Prostate gland (tissue), 2 donors: ENCODE data around the gene SLC25A48. TPM values are rescaled to one million over a fixed set of nuclear protein-coding genes. Genes with fewer than 3 reads are reported as not detected.

ENCODE experiments used
- DNase-seq: peaks from one replicate; pipeline ENCODE4 v3.0.0-alpha.2; 2019; ENCODE audit warnings: low spot score
- H3K27ac ChIP-seq, 2 donors: fragments of 200-600 bp; sonication (generic); 2 replicates each; pipeline ENCODE4 v1.5.1; 2017 to 2019
- H3K27me3 ChIP-seq: fragments of 200-600 bp; sonication (generic); replicated peaks from 2 replicates; pipeline ENCODE4 v1.5.1; 2019; ENCODE audit not compliant: insufficient read depth
- H3K36me3 ChIP-seq, 2 donors: fragments of 200-600 bp; sonication (generic); 1 replicate in 1 of 2; 2 replicates in 1 of 2; pipeline versions ENCODE4 v1.5.1 to v1.8.1; 2017 to 2019
- H3K4me1 ChIP-seq: fragments of 200-600 bp; sonication (generic); replicated peaks from 2 replicates; pipeline ENCODE4 v1.5.1; 2019
- H3K4me3 ChIP-seq, 2 donors: fragments of 200-600 bp; sonication (generic); 2 replicates each; pipeline ENCODE4 v1.5.1; 2017 to 2019
- H3K9me3 ChIP-seq: fragments of 200-600 bp; sonication (generic); 2 replicates; pipeline ENCODE4 v1.5.1; 2017
- POLR2A ChIP-seq: fragments of 450-650 bp; IDR thresholded peaks from one replicate; pipeline ENCODE4 v1.6.1; 2016; ENCODE audit warnings: antibody characterized with exemption, mild to moderate bottlenecking
- POLR2AphosphoS5 ChIP-seq: sonication (generic); formaldehyde crosslinking; IDR thresholded peaks from one replicate; pipeline ENCODE4 v1.6.1; 2017; ENCODE audit warnings: antibody characterized with exemption
- whole genome bisulfite sequencing: methylation state at CpG from one replicate; pipeline ENCODE4 v1.1.5; 2018; 5-methylcytosine and 5-hydroxymethylcytosine counted together
- intact Hi-C: fragments of 100-400 bp; cut with DNase I; formaldehyde crosslinking; loops from one replicate; pipeline ENCODE4 v1.14.2; 2022
- microRNA-seq: library from miRNA; unstranded; fragments of <30 nt; microRNA quantifications from one replicate; pipeline ENCODE4, GENCODE V29; 2016
- small RNA-seq, 2 donors: library from RNA; depleted of rRNA; stranded (forward); fragments of <200 nt; gene quantifications; one replicate each; pipeline ENCODE3, GENCODE V24; 2016
- total RNA-seq, 2 donors: library from RNA; depleted of rRNA; stranded (reverse); fragments of >200 nt; gene quantifications; one replicate each; pipeline ENCODE4 v1.1.0, GENCODE V29; 2016
- TF ChIP-seq, protein P1 (sequence below), 4 experiments: fragments of 200-600 bp in 2 of 4; fragments of 450-650 bp in 2 of 4; sonication (generic) in 2 of 4; IDR thresholded peaks; 1 replicate in 3 of 4; 2 replicates in 1 of 4; pipeline ENCODE4 v1.5.1; 2016 to 2019; ENCODE audit warnings: antibody characterized with exemption in 4 of 4, mild to moderate bottlenecking in 2 of 4, moderate library complexity in 2 of 4

The SLC25A48 gene
- total RNA-seq, 2 donors from 2014 or later = 0.77 to 0.85 TPM

GRCh38 chr5:135930949-135931295 is 96.5 kb downstream of the SLC25A48 start:
- 50% methylated on average over 18 of the region's 18 CpGs for WGBS

DNA sequence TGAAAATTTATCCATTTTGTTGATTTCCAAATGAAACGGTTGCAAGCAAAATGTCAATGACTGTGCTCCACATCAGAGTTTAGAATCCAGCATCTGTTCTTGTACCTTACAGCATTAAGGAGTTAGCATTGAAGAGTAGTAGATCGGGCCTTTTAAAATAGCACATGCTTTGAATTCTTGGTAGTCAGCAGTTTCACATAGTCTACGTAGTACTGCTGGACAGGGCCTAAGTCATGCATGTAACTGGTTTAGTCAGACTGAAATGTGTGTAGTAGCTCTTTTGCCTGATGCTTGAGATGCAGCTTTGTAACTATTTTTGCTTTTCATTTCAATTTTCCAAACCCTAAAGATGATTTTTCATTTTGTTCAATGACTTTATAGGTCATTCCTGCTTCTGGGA is 100.5 kb downstream of the SLC25A48 start:
- no peak for DNase-seq
- Histone ChIP-seq H3K4me1 (no peaks in the 10 kb centered on the region), H3K27ac (no peak overlapping the region), H3K27me3 (no peaks in the 10 kb centered on the region), H3K4me3 (no peak overlapping the region), H3K9me3 (no peaks in the 10 kb centered on the region), H3K36me3 (no peaks in the 10 kb centered on the region)
- 62% methylated on average over 3 of the region's 3 CpGs for WGBS
- intact Hi-C loops = no loop called here
- TF ChIP-seq, protein P1, sequence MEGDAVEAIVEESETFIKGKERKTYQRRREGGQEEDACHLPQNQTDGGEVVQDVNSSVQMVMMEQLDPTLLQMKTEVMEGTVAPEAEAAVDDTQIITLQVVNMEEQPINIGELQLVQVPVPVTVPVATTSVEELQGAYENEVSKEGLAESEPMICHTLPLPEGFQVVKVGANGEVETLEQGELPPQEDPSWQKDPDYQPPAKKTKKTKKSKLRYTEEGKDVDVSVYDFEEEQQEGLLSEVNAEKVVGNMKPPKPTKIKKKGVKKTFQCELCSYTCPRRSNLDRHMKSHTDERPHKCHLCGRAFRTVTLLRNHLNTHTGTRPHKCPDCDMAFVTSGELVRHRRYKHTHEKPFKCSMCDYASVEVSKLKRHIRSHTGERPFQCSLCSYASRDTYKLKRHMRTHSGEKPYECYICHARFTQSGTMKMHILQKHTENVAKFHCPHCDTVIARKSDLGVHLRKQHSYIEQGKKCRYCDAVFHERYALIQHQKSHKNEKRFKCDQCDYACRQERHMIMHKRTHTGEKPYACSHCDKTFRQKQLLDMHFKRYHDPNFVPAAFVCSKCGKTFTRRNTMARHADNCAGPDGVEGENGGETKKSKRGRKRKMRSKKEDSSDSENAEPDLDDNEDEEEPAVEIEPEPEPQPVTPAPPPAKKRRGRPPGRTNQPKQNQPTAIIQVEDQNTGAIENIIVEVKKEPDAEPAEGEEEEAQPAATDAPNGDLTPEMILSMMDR (IDR thresholded peaks at IDR 0.05) = no peak
- TF ChIP-seq POLR2AphosphoS5 (no peak), POLR2A (no peak)

More at GRCh38 chr5:135930949-135931295, 96.5 kb downstream of the SLC25A48 start:
- TF ChIP-seq, protein P1 (IDR thresholded peaks at IDR 0.05) = no peak
- TF ChIP-seq POLR2AphosphoS5 (no peak), POLR2A (no peak)
- intact Hi-C loops = no loop called here
- peak overlapping the region in 1 of 2 donors; percentile 29 for H3K4me3 ChIP-seq
- H3K27ac ChIP-seq = no peak overlapping the region
- no peaks in the 10 kb centered on the region for H3K9me3 ChIP-seq
- H3K36me3 ChIP-seq = no peaks in the 10 kb centered on the region
- no peaks in the 10 kb centered on the region for H3K27me3 ChIP-seq
- no peak for DNase-seq
- no peaks in the 10 kb centered on the region for H3K4me1 ChIP-seq

DNA sequence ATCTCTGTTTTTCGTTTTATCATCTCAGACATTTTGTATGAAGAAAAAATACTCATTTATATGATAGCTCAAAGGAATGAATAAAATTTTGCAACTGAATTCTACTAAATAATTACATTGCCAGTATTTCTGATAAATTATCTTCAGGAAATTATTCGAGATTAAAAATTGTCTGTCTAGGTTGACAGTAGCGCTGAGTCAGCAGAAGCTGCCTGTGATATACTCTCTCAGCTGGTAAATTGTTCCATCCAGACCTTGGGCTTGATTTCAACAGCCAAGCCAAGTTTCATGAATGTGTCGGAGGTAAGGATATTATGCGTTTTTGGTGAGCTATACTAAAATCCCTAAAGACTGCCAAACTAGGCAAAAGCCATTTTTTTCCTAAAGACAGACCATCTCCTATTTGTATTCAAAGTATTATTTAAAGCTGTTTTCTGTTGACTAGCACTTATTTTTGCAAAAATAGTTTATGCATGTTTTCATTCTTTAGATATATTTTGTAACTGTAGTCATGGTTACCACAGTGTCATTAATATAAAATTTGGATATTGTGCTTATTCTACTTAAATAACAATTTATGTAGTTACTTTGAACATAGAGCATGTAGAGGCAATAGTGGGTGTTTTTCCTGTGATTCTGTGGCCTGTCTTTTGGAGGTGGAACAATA is 102.9 kb downstream of the SLC25A48 start:
- H3K9me3 ChIP-seq = no peaks in the 10 kb centered on the region
- intact Hi-C loops = no loop called here
- no peak overlapping the region for H3K27ac ChIP-seq
- TF ChIP-seq POLR2A (no peak), POLR2AphosphoS5 (no peak)
- TF ChIP-seq, protein P1 (IDR thresholded peaks at IDR 0.05) = no peak
- H3K4me3 ChIP-seq = no peak overlapping the region
- no peaks in the 10 kb centered on the region for H3K4me1 ChIP-seq
- H3K27me3 ChIP-seq = no peaks in the 10 kb centered on the region
- DNase-seq = no peak
- H3K36me3 ChIP-seq = no peaks in the 10 kb centered on the region
- WGBS = 93% methylated on average over 5 of the region's 5 CpGs

Small RNAs within 50 kb of the gene (microRNA-seq; reads per million reads assigned to microRNA genes)
- gene MIR5692C1 = not detected

Small RNAs within 50 kb of the gene (small RNA-seq; reads per million reads assigned to genes)
- gene MIR5692C1 = 0 reads per million in 2 donors

Other genes starting within 250 kb of the SLC25A48 start
- gene IL9, start 61.2 kb downstream of the SLC25A48 start, total RNA-seq = not detected
- not detected for gene LECT2, start 120.3 kb downstream of the SLC25A48 start, total RNA-seq
- 10 to 100 TPM; 17.9 to 41.7 TPM for gene TGFBI, start 194.3 kb downstream of the SLC25A48 start, total RNA-seq